Embryonic facial prominence (tissue), 1 donor: Measurements from ENCODE around the gene FBXW11.
"Not testable (repeated sequence)": the region's sequence is repeated elsewhere in the genome, so short reads cannot be mapped to it uniquely, and the experiment has no call there.

ENCODE experiments used
- DNase-seq: peaks from one replicate; pipeline ENCODE4 v3.0.0-alpha.2; 2016; ENCODE audit errors: extremely low spot score

FBXW11 gene

GRCh38 chr5:171984748-171985419 is 21.6 kb downstream of the FBXW11 start:
- no peak for DNase-seq

- no peak for DNase-seq
Observed at GRCh38 chr5:171981847-171982246, 24.6 kb downstream of the FBXW11 start.

GRCh38 chr5:171980792-171981191 is 25.6 kb downstream of the FBXW11 start:
- DNase-seq = no peak

- no peak for DNase-seq
Observed at GRCh38 chr5:171979606-171980005, 26.8 kb downstream of the FBXW11 start.

GRCh38 chr5:171978519-171978918 is 27.9 kb downstream of the FBXW11 start:
- DNase-seq = no peak

GRCh38 chr5:171978016-171978415 is 28.4 kb downstream of the FBXW11 start:
- no peak for DNase-seq

GRCh38 chr5:171977244-171977950 is 29.0 kb downstream of the FBXW11 start:
- not testable (repeated sequence) for DNase-seq

- DNase-seq = no peak
Observed at GRCh38 chr5:171975877-171976667, 30.4 kb downstream of the FBXW11 start.

- no peak for DNase-seq
Observed at GRCh38 chr5:171975262-171975876, 31.1 kb downstream of the FBXW11 start.

GRCh38 chr5:171970826-171971225 is 35.6 kb downstream of the FBXW11 start:
- no peak for DNase-seq

- no peak for DNase-seq
Observed at GRCh38 chr5:171969288-171969880, 37.1 kb downstream of the FBXW11 start.

GRCh38 chr5:171968531-171968930 is 37.9 kb downstream of the FBXW11 start:
- DNase-seq = no peak

GRCh38 chr5:171966964-171967363 is 39.5 kb downstream of the FBXW11 start:
- DNase-seq = no peak

- DNase-seq = no peak
Observed at GRCh38 chr5:171966270-171966669, 40.2 kb downstream of the FBXW11 start.

GRCh38 chr5:171965745-171966144 is 40.7 kb downstream of the FBXW11 start:
- DNase-seq = no peak

- no peak for DNase-seq
Observed at GRCh38 chr5:171963416-171963815, 43.0 kb downstream of the FBXW11 start.

- no peak for DNase-seq
Observed at GRCh38 chr5:171961117-171961516, 45.3 kb downstream of the FBXW11 start.

GRCh38 chr5:171957591-171958251 is 48.7 kb downstream of the FBXW11 start:
- DNase-seq = no peak

GRCh38 chr5:171956887-171957495 is 49.4 kb downstream of the FBXW11 start:
- no peak for DNase-seq

- DNase-seq = no peak
Observed at GRCh38 chr5:171956314-171956713, 50.1 kb downstream of the FBXW11 start.

GRCh38 chr5:171955761-171956160 is 50.7 kb downstream of the FBXW11 start:
- no peak for DNase-seq
